Ureter (tissue), 1 donor: ENCODE measurements around the gene ZAR1. TPM values are rescaled to one million over a fixed set of nuclear protein-coding genes. Genes with fewer than 3 reads are reported as not detected.
"Not testable (repeated sequence)": the region's sequence is repeated elsewhere in the genome, so short reads cannot be mapped to it uniquely, and the experiment has no call there.

ENCODE experiments used
- DNase-seq: peaks from one replicate; pipeline ENCODE4 v3.0.0-alpha.2; 2020; ENCODE audit warnings: low spot score
- total RNA-seq: library from RNA; stranded (reverse); gene quantifications from one replicate; pipeline ENCODE4 v1.2.4, GENCODE V29; 2023
- donor health status: DM: yes; HTN: yes; CAD: no.

The ZAR1 gene
- not detected for total RNA-seq

DNA sequence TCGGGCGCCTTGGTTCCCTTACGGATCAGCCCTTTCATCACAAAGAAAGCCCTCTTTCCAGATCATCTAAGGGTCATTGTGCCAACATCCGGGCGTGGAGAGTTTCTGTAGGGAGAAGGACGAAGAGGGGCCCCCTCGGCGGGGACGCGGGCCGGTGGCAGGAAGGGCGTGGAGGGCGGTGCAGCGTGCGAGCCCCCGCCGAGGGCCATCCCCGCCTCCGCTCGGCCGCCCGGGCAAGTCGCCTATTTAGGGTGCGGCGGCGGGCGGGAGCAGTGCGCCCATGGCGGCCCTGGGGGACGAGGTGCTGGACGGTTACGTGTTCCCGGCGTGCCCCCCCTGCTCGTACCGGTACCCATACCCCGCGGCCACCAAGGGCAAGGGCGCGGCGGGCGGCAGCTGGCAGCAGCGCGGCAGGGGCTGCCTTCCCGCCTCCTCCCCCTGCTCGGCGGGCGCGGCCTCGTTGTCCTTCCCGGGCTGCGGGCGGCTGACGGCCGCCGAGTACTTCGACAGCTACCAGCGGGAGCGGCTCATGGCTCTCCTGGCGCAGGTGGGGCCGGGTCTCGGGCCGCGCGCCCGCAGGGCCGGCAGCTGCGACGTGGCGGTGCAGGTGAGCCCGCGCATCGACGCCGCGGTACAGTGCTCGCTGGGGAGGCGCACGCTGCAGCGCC lies at the start of gene ZAR1:
Gene ZAR1, plus strand, starts transcription at position 241 of the 668 bp plus-strand sequence. Its CDS starts 40 bp downstream, at position 281.
- no peak for DNase-seq

GRCh38 chr4:48440914-48441313 lies 49.1 kb upstream of the ZAR1 start:
- DNase-seq, result not testable (repeated sequence)

GRCh38 chr4:48445704-48446103 lies 44.3 kb upstream of the ZAR1 start:
- no peak for DNase-seq

DNA sequence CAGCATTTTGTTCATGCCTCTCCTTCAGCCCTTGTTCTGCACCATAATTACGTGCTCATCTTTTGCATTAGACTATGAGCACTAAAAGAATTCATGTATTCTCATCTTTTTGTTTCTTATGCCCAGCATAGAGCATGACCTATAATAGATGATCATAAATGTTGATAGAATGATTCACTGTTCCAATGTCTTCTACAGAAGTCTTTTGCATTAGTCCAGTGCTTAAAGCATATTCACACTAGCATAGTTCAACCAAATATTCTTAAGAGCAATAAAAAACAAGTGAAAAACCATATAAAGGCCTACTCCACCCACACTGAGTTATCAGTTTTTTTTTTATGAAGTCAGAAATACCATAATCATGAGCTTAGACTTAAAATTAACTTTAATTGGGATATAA lies 43.4 kb upstream of the ZAR1 start:
- no peak for DNase-seq

GRCh38 chr4:48449151-48449550 lies 40.9 kb upstream of the ZAR1 start:
- DNase-seq, result no peak

DNA sequence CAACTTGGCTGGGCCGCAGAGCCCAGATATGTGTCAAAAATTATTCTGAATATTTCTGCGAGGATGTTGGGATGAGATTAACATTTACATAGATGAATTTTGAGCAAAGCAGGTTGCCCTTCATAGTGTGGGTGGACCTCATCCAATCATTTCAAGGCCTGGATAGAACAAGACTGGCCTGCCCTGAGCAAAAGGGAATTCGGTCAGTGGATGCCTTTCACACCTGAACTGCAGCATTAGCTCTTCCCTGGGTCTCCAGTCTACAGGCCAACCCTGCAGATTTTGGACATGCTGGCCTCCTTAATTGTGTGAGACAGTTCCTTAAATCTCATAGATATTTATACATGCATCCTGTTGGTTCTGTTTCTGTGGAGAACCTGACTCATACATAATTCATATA lies 39.3 kb upstream of the ZAR1 start:
- DNase-seq, result no peak

DNA sequence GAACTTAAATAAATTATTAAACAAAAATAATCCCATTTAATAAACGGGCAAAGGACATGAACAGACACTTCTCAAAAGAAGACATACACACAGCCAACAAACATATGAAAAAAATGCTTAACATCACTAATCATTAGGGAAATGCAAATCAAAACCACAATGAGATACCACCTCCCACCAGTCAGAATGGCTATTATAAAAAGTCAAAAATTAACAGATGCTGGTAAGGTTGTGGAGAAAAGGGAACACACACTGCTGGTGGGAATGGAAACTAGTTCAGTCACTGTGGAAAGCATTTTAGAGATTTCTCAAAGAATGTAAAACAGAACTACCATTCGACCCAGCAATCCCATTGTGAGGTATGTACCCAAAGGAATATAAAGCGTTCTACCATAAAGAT lies 38.4 kb upstream of the ZAR1 start:
- not testable (repeated sequence) for DNase-seq

DNA sequence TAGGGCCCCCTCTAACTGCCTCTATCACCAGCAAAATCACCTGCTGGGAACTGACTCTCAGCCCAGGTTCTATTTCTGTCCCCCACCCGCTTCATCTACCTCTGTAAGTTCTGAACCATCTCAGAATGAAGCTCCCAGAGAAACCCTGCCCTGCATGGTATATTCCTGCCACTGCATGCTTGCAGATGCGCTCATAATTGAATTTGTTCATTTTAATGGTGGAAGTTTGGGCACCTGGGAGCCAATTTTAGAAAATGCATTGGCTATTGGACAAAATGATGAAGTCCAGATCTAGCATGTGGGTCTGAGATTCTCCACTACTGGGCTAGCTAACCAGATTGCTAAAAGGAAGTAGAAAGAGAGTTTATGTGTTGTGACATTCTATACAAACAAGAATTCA lies 35.5 kb upstream of the ZAR1 start:
- DNase-seq, result no peak

DNA sequence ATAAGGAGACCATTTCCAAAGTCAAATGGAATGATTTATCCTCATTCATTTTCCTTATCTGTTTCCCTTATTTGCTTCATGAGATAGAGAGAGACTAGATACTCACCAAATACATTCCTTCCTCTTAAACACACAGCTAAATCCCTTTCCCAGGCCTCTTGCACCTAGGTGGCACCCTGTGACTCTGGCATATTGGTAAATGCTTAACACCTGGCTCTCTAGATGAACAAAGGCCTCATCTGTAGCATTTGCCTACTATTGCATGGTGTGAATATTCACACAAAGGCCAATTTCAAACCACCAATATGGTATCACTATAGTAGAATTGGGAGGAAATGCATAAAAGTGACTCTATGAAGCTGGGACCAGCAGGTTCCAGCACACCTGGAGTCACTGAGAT lies 29.1 kb upstream of the ZAR1 start:
- no peak for DNase-seq

DNA sequence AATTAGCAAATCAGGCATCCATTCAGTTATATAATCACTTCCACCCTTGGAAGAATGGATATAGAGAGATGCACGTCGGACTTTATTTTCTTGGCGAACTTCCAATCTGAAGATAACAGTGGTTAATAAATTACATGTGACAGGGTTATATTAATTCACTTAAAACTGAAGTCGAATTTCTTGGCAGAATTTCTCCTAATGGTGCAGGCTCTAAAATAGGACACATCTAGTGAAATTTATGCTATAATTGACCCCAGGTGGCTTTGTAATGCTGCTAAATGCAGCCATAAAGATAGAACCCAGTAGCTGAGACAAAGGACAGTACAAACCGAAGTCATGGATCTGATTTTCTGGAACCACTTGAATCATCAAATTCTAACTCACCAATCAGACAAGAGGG lies 27.7 kb upstream of the ZAR1 start:
- no peak for DNase-seq

DNA sequence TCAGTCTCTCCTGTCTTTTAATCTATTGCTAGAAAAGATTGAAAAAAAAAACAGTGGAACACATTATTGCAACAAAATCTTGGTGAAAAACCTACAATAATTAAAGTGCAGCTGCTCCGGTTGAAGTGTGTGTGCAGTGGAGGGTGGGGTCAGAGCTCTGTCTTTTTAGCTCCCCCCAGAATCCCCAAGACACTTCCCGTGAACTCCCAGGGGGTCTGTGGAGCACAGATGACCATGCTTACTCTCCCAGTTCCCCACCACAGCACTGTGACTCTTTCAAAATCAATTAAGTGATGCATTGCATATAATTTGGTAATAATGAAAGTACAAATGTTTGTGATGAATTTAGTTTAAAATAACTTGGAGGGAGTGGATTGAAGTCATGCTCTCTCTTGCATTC lies 22.6 kb upstream of the ZAR1 start:
- DNase-seq, result no peak

DNA sequence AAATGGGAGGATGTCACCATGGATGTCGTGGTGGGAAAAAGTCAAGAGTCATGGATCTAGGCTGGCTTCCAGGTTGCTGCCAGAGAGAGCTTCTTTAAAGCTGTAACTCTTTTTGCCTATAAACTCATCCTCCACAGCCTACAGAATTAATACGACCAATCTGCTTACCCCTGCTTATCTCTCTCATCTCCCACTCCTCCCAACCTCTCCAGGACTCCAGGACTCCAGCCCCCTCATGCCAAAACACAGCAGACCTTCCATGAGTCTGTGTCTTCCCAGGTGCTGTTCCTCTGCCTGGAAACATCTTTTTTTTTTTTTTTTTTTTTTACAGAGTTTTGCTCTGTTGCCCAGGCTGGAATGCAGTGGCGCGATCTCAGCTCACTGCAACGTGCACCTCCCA lies 22.2 kb upstream of the ZAR1 start:
- no peak for DNase-seq

DNA sequence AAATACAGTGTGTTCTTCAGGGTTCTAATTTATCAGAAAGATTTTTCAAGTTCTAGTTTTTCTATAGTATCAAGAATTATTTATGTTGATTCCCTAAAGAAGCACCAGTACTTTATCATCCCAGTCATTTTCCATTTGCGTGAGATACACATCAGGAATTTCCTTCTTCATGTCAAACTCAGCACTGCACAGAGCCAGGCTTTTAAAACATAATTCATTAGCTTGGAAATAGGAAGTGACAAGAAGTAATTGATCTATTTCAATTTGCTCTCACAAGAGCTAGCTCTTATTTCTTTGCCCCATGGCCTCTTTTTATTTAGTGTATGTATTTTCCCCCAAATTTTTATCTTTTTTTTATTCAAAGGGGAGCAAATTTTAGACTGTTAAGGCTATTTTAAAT lies 19.9 kb upstream of the ZAR1 start:
- no peak for DNase-seq

DNA sequence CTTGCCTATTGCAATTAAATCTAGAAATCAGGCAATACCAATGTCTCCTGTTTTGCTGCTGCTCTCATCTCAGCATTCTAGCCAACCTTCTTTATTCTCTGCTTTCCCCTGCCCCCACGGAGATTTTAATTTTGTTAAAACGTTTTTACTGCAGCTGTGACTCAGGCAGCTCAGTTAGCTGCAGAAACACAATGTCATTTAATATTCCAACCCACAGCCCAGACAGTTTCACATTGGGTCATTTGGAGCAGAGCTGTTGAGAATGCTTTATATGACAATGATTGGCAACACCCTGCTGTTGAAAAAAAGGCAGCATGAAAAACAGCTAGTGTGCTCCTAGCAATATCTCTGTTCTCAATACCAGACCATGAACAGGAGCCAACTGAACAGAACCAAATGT lies 19.5 kb upstream of the ZAR1 start:
- no peak for DNase-seq

DNA sequence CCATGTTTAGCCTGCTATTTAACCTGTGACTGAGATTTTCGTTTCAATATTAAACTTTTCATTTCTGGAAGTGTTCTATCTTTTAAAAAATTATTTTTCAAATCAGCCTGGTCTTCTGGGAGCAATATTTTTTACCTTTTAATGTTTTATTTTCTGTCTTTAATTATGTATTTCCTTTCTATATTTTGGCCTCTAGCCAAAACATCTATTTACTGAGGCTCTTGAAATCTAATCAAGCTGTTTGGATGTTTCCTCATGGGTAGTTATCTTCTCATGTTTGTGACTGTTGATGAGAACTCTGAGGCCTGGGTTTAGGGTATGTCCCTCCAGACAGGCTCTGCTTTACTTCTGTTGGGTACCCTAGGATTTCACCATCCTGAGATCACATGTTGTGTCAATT lies 17.3 kb upstream of the ZAR1 start:
- no peak for DNase-seq

DNA sequence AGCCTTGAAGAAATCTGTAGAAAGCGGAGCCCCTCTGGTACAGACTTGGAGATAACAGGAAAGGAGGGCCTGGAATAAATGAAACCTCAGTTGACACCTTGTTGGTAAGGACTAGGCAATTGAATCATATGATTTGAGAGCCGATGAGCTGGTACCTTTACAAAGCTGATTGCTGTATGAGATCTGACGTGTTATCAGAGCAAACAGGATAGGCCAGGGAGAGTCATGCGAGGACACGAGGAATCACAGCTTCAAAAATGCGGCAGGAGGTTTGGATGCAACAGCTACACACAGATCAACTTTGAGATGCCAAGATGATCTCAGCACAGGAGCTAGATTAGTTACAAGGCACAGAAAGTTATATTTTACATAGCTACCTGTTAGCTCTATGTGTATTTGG lies 14.3 kb upstream of the ZAR1 start:
- no peak for DNase-seq

- DNase-seq, result no peak
Measured at GRCh38 chr4:48478273-48478672, 11.8 kb upstream of the ZAR1 start.

GRCh38 chr4:48481581-48481980 lies 8.5 kb upstream of the ZAR1 start:
- no peak for DNase-seq

DNA sequence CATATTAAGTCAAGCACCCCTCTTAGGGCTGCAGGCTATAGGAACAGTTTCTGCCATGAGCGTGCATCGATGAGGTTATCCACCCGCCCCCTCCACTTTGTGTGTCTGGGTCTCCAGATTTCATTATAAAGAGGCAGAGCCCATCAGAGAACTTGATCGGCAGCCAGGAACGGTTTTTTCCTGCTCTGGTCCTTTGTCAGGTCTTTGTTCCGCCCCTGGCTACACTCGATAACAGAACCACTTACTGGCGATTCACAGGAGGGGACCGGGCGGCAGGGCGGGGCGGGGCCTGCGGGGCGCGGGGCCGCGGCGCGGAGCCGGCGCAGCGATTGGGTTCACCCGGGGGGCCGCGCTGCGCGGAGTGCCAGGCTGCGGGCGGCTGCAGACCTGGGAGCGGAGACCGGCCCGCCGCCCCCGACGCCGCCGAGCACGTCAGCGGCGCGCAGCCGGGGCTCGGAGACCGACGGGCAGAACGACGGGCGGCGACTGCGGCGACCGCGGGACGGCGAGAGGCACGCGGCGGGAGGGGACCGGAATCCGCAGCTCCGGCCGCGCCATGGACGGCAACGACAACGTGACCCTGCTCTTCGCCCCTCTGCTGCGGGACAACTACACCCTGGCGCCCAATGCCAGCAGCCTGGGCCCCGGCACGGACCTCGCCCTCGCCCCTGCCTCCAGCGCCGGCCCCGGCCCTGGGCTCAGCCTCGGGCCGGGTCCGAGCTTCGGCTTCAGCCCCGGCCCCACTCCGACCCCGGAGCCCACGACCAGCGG lies 6.9 kb upstream of the ZAR1 start, which contains the start of gene SLC10A4:
Gene SLC10A4, plus strand, starts transcription at position 338 of the 771 bp plus-strand sequence. Its CDS starts 219 bp downstream, at position 557.
- no peak for DNase-seq

DNA sequence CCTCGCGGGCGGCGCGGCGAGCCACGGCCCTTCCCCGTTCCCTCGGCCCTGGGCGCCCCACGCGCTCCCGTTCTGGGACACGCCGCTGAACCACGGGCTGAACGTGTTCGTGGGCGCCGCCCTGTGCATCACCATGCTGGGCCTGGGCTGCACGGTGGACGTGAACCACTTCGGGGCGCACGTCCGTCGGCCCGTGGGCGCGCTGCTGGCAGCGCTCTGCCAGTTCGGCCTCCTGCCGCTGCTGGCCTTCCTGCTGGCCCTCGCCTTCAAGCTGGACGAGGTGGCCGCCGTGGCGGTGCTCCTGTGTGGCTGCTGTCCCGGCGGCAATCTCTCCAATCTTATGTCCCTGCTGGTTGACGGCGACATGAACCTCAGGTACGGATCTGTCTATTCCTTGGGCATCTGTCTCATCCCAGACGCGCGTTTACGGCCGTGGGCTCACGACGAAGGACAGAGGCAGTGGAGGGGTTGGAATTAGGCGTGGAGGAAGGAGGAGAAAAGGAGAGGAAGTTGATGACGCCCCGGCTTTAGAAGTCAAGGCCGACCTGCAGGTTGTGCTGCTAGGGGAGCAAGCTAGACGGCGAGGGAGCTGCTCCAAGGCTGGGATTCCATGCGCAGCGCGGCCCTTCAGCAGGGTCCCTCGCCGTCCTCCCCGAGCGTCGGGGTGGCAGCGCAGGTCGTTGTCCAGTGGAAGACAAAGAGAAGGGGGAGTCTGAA lies 6.1 kb upstream of the ZAR1 start:
- DNase-seq, result no peak

GRCh38 chr4:48484494-48485168 lies 5.4 kb upstream of the ZAR1 start:
- DNase-seq, result no peak

GRCh38 chr4:48489683-48490011 lies 405 bp upstream of the ZAR1 start:
- DNase-seq, result no peak
